NCI-H345 (cell line): Measurements from ENCODE around the gene FMO5.
"Not testable (repeated sequence)": the region's sequence is repeated elsewhere in the genome, so short reads cannot be mapped to it uniquely, and the experiment has no call there.

Source experiments
- DNase-seq: peaks from one replicate; lab custom pipeline; 2025; lab: John Stamatoyannopoulos, UW

FMO5 gene

DNA sequence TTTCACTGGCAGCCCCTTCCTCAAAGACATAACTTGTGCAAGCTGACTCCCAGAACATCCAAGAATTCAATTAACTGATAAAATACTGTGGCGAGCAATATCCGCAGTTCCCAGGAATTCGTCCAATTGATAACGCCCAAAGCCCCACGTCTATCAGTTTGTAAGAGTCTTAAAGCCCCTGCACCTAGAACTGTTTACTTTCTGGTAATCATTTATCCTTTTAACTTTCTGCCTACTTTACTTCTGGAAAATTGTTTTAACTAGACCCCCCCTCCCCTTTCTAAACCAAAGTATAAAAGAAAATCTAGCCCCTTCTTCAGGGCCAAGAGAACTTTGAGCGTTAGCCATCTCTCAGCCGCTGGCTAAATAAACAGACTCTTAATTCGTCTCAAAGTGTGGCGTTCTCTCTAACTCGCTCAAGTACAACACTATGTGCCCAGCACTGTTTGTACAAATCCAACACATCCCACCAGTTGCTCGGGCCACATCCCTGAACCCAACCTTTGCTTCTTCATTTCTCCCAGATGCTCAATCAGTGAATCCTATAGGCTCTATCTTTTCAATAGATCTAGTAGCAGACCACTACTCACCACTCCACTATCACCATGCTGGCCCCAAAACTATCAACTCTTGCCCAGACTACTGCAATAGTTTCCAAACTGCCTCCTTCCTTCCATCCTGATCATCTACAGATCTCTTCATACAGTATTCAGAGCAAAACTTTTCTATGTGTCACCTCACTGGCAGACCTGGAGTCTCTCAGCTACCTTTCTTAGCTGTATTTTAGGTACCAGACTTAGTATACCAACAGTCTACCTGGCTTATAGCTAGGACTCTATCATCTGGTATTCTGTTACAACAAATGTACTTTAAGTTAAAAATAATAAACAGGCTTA is 14.0 kb upstream of the FMO5 start:
- DNase-seq, result no peak

DNA sequence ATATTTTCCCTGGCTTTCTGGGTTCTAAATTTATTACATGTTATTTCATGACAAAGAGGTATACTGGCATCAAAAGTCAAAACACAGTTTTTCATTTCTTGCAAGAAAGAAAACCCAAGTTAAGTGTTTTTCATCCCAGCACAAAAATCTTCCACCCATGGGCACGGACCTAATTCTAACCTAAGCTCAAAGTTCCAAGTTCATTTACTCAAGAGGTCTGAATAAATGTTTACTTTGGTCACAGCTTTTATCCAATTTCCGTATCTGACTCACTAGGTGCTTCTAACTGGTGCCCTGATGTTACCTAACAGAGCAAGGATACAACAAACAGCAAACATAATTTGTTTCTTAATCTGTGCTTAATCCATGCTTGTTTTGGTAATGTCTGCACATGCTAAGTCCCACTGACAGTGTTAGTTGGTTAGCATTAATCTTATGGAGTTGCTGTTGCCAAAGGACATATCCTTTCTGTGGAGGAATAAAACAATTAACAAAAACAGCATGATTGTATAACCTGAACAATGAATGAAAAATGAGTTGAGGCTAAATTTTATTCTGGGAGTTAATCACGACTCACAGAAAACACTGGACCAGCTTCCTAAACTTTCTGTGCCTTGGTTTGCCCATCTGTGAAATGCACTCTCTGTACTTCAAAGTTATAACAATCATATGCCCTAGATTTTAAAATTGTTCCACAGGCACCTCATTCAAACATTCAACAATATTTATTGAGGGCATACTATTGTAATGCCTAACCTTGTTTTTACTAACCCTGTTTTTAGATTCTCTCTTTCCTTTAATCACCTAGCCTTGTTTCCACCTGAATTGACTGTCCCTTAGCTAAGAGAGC is 13.1 kb upstream of the FMO5 start:
- DNase-seq, result no peak

DNA sequence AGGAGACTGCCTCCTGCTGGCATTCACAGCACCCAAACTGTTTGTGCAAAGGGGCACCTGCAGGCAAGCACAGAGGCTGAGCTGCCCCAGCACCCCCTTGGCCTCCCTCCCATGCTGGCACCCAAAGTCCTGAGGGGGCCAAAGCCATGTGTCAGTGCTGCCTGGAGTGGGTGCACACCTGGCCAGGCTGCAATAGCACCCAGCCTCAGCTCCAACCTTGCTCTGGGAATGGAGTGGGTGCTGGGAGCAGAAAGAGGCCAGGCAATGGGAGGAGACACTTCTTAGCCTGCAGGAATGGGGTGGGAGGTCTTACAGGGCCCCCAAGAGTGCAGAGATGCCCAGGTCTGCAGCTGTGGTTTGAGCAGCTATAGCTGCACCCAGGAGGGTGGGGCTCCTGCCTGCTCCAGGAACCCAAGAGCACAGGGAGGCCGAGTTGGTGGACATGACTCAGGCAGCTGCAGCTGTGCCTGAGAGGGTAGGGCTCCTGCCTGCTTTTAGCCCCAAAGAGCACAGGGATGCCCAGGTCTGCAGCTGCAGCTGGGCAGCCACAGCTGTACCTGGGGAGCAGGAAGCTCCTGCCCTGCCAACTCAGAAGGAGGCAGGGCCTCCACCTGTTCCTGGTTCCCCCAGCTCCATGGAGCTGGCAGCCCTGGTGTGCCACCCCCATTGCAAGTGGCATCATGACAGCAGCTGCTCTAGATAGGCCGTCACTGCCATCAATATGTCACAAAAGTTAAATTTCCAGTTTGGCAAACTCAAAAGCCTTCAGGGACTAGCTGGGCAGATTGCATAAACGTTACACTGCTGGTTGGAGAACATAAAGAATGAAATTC is 12.0 kb upstream of the FMO5 start:
- DNase-seq, result no peak

DNA sequence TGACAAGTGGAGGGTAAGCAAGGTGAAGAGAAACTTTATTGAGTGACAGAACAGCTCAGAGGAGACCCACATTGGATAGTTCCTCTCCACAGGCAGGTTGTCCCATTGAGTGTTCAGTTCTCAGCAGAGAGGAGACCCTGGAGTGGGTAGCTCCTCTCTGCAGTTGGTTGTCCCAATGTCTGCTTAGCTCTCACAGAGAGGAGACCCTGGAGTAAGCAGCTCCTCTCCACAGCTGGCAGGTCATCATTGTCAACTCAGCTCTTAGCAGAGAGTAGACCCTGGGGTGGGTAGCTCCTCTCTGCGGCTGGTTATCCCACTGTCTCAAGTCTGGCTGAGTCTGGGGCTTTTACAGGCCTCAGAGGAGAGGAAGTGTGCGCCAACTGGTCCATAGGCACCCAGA is 11.3 kb upstream of the FMO5 start:
- no peak for DNase-seq

DNA sequence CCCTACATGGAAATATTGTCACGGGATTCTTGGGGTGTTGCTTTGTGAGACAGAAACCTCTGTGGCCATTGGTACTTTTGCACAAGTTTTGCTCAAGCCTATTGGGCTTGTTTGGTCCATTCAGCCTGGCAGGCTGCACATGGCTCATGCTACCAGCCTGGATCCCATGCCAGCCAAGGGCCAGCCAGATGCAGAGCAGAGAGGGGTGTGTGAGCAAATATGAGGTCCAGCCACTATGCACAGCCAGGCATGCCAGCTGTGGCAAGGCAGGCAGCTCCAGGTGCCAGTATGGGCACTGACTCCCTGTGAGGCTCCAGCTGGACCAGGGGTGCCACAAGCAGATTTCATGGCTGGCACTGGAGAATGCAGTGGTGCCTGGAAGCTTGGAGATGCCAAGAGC is 10.7 kb upstream of the FMO5 start:
- no peak for DNase-seq

DNA sequence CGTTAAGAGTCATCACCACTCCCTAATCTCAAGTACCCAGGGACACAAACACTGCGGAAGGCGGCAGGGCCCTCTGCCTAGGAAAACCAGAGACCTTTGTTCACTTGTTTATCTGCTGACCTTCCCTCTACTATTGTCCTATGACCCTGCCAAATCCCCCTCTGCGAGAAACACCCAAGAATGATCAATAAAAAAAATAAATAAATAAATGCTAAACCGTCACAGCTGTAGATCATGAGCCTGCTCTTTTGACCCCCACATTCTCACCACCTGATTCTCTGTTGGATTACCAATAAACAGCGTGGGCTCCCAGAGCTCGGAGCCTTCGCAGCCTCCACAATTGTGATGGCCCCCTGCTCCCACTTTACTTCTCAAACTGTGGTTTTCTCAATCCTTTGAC is 8.8 kb upstream of the FMO5 start:
- not testable (repeated sequence) for DNase-seq

DNA sequence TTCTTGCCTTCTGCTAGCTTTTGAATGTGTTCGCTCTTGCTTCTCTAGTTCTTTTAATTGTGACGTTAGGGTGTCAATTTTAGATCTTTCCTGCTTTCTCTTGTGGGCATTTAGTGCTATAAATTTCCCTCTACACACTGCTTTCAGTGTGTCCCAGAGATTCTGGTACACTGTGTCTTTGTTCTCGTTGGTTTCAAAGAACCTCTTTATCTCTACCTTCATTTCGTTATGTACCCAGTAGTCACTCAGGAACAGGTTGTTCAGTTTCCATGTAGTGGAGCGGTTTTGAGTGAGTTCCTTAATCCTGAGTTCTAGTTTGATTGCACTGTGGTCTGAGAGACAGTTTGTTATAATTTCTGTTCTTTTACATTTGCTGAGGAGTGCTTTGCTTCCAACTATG is 5.9 kb upstream of the FMO5 start:
- DNase-seq, result not testable (repeated sequence)

DNA sequence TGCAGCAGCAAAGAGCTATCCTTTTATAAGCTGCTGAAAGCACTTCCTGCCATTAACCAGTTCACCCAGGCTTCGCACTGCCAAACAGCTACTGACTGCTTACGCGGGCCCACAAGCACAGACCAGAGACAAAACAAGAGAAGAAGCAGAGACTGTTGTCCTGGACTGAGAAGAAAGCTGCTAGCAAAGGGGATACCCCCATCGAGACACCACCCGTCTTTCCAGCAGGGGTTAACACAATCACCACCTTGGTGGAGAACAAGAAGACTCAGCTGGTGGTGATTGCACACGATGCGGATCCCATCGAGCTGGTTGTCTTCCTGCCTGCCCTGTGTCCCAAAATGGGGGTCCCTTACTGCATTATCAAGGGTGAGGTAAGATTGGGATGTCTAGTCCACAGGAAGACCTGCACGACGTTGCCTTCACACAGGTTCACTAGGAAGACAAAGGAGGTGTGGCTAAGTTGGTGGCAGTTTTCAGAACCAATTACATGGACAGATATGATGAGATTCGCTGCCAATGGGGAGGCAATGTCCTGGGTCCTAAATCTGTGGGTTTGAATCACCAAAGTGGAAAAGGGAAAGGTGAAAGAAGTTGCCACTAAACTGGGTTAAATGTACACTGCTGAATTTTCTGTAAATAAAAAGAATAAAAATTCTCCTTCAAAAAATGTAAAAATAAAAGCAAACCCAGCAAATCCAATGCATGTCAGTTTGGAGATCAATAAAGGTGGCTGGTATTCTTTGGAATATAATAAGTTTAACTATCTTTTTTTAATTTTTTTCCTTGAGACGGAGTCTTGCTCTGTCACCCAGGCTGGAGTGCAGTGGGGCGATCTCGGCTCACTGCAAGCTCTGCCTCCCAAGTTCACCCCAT is 1.2 kb downstream of the FMO5 start:
- DNase-seq, result no peak

DNA sequence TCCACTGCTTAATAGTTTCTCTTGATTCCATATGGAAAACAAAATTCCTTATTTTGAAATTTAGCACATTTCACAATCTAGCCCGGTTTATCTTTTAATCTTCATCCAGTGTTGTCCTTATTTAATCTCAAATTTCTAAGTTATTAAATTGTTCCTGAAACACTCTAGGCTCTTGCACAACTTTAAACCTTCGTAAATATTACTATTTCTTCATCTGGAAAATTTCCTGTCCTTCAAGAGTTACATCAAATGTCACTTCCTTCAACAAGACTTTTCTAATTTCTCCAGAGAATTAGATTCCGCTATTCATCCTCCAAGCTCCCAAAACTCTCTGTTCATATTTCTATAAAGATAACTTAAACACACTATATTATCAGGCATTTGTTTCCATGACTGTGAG is 6.5 kb downstream of the FMO5 start:
- DNase-seq, result no peak

DNA sequence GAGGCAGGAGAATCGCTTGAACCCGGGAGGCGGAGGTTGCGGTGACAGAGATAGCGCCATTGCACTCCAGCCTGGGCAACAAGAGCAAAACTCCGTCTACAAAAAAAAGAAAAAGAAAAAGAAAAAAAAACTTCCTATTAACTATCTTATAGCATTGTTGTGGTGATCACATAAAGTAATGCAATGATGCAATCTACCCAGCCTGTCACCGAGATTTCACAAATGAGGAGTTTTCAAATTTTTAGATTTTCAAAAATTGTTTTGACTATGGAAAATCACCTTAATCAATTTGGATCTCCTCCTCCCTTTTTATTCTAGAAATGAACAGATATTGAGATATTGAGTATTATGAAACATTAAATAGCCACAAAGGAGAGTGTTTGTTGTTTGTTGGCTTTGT is 8.0 kb downstream of the FMO5 start:
- no peak for DNase-seq

DNA sequence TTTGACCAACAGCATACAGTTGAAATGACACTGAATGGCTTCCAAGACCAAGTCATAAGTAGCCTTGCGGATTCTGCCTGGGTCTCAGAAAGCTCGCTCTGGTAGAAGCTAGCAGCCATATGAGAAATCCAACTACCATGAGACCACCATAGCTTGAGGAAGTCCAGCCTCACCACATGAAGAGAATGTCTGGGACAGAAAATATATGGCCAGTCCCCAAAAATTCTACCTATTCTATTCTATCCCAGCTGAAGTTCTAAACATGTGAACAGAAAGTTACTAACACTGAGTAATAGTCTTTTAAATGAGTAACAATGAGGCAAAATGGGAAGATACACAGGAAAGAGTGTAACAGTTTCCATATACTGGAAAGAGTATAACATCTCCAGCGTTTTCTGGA is 9.0 kb downstream of the FMO5 start:
- no peak for DNase-seq

DNA sequence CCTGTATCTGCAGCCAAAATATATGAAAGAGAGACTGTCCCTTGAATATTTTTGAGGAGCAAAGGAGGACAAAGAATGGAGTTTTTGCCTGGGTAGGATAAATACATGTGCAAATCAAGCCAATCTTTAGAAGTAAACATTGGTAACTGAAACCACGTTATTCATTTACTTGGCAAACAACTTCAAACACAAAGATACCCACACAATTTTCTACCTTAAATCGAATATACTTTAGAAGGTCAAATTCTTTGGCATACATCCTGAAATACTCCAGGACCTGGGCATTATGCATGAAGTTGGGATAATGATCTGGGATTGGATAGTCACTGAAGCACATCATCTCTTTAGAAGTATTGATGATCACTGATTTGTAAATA is 9.6 kb downstream of the FMO5 start:
- DNase-seq, result no peak

DNA sequence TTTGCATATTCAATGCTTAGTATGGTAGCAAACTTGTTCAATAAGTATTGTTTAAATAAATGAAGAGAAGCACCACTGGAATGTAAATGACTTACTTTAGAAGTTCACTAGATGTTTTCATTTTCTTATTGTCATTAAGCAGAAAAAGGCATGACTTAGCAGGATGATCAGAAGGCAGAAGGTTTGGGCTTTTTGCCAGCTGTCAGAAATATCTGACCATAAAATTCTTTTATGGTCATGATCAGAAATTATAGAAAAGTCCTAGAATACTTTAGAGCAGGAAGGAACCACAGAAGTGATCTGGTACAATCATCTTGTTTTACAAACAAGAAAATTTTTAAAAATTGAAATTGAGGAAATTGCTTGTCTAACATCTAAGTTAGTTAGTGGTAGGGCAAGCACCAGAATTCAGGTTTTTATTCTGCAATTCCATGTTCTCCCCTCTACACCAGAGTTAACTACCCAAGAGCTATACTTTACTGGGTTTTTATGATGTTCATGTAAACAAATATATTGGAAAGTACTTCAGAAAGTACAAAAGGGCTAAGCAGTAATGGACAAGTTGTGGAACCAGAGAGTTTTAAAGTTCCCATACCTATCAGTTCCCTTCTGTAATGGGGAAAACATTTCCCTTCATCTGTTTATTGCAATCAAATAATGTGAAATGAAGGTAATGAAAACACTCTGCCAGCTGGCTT is 10.1 kb downstream of the FMO5 start:
- no peak for DNase-seq

DNA sequence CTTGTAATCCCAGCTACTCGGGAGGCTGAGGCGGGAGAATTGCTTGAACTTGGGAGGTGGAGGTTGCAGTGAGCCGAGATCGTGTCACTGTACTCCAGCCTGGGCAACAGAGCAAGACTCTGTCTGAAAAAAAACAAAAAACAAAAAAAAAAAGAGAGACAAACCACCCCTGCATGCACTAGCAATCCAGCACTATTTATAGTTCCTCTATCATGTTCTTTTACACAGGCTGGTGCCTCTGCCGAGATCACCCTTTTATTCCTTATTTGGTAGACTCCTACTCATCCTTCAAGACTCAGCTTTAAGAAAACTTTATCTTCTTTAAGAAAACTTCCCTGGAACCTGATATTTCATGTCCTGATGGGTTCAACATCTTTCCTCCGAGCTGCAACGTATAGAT is 10.8 kb downstream of the FMO5 start:
- no peak for DNase-seq

DNA sequence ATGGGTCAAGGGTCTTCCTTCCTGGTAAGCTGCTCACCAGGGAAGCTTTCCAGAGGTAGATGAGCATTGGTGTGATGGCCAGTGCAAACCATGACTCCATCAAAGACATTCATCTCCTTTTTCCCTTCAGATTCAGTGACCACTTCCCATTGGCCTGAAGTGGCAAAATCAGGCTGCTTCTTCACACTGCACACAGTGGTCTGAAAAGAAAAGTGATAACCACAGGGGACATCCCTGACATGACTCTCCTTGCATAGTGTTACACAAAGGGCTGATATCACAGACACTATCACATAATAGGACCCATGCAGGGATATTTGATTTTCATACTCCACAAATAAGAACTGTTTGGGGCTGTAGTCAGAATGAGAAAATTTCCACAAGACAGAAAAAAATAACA is 11.9 kb downstream of the FMO5 start:
- DNase-seq, result no peak

DNA sequence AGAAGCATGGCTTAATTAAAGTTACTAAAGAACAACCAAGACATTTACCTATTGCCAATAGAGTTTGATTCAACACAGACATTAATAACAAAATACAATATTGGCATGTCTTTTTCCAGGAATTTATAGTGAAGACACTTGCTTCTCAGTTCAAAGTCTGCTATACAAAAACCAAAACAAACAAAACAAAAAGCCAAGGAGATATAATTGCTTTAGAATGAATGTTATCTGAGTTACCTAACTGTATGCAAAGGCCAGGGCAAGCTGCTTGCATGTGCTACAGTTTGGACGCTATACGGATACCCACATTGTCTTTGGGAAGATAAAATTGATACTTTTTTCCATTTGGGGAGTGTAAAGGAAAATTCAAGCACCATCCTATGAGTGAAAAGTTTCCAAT is 13.6 kb downstream of the FMO5 start:
- DNase-seq, result no peak

DNA sequence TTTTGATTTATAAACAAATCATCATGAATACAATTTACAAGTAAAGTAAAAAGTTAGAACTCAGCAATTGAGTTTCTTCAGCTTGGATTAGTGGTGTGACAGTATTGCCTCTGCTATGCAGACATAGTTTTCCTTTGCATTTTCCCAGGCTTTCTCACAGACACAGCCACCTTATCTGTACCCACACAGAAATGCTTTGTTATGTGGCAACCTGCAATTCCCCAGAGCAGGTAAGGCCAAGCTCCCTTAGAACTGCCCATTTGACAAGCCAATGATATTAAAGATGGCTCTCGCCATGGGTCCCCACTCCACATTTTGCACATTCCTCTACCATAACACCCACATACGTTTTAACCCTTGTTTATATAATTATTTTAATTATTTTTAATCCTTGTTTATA is 14.2 kb downstream of the FMO5 start:
- DNase-seq, result no peak

DNA sequence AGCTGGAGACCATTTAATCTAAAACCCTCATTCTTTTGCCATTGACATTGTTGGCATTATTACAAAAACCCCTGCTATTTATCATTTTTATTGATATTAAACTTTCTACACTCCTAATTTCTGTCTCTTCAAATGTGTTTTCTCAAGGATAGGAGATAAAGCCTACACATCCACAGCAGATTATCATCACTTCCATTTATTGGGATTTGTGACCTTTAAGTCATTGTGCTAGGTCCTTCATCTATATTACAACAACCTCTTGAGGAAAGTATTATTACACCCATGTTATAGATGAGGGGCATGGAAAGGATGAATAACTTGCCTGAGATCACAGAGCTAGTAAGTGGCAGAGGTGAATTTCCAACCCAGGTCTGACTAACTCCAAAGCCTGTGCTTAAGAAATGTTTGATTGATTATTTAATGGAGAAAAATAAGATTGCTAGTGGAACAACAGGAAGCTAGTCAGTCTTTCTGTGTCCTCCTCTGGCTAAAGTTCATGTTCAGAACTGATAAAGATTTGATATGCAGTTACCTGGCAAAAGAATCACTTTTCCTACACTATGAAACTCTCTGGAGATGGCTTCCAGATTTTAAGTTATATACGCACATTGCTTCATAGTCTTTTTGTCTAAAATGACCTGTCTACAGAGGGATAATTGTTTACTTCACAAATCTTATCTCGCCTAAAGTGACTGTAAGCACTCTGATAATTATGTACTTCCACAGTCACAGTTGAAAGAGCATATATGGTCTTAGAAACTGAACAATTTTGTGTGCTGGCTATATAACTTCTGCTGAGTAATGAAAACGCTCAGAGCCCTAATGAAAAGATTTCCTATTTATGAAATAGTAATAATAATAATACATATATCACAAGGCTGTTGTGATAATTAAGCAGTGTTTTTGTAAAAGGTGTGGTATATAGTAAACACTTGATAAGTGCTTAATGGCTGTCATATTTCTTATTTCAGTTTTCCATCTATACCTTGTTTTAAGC is 15.0 kb downstream of the FMO5 start:
- DNase-seq, result no peak

DNA sequence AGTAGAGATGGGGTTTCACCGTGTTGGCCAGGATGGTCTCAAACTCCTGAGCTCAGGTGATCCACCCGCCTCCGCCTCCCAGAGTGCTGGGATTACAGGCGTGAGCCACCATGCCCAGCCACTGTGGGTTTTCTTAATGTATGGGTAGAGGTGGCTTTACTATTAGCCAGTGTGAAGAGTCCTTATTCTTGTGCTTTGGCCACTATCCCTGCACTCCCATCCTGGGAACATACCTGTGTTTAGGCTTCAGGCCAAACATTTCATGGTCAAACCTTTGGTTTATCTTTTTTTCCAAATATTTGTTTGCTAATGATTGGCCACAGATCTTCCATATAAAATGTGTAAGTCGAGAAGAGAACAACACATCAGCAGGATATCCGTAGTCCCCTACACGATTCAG is 16.5 kb downstream of the FMO5 start:
- no peak for DNase-seq

DNA sequence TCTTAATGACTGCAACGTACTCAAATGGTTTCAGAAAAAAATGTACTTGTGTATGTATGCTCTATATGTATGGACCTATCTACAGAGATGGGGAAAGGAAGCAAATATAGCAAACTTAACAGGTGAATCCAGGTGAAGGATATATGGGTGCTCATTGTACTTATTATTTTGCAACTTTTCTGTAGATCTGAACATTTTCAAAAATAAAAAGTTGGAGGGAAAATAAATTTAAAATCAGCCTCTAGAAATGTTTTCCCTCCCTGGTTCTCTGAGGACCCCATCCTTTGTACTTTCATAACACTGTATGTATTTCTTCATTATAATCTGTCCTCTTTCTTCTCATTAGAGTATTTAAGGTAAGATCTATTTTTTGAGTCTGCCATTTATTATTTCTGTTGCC is 17.9 kb downstream of the FMO5 start:
- no peak for DNase-seq
